GM21717 (cell line): Measurements from ENCODE around the gene BPTF.
"Not testable (repeated sequence)": the region's sequence is repeated elsewhere in the genome, so short reads cannot be mapped to it uniquely, and the experiment has no call there.

Experiments
- ATAC-seq: cut with Tn5 transposase; IDR thresholded peaks from one replicate; pipeline ENCODE4 v1.9.1; 2021; ENCODE audit warnings: mild to moderate bottlenecking, moderate library complexity; ENCODE audit not compliant: unreplicated experiment

The BPTF gene

DNA sequence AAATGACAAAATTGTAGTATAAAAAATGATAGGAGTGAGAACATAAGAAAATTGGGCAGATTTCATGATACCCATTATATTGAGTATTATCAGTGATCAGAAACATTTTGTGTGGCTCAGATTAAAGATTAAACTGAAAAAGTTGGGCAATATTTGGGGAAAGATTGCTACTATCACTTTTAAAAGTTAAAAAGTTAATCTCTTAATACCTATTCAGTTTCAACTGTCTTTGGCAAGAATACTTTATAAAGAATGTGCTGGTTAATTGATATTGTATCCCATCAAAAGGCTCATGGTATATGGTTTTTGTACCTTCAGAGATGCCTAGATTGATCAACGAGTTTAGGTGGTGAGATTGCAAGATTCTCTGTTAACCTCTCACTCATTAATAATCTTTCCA lies 55.8 kb downstream of the BPTF start:
- no peak for ATAC-seq

DNA sequence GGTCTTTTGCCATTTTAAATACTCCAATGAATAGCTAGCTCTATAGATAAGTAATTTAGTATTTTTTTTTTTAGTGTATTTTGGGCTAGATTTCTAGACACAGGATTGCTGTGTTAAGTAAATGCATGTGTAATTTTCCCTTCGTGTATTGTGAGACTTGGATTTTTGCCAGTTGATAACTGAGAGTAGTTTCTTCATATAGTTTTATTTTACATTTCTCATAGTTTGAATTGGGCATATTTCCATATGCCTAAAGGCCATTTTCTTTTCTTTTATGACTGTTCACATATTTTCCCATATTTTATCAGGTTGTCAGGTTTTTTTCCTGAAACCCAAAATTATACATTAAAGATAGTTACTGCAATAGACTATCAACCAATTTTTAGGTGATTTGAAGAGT lies 59.4 kb downstream of the BPTF start:
- ATAC-seq, result no peak

GRCh38 chr17:67891481-67892119 lies 66.3 kb downstream of the BPTF start:
- no peak for ATAC-seq

DNA sequence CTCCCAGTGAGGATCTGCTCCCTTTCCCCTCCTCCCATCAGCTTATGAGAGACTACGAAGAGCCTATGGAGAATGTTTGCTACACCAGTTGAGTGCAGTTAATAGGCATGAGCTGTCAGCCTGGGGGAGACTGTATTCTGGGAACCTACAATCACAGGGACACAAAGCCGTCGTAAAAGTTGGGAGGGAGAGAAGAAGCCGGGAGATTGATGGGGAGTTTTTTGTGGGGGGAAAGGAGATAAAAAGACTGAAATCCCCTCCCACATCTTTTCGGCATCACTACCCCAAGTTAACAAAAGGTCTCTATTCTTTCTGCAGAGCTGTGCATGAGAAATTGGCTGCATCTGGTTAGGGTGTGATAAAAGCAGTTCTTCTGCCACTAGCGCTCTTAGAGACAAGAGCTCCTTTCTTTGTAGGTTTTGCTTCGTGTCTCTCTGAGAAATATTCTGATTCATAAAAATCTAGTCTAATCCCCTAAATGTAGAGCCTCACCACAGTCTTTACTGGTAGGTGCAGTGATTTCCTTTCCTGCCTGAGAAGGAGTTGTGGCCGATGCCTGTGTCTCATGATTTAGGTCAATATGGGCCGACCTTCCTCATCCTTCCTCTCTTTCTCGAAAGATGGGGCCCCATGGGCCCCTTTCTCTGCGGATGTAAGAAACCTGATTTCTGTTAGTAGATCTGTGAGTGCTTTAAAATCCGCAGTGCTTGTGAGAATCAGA lies 77.4 kb downstream of the BPTF start:
- ATAC-seq, result no peak

GRCh38 chr17:67905298-67905697 lies 80.0 kb downstream of the BPTF start:
- not testable (repeated sequence) for ATAC-seq

GRCh38 chr17:67910117-67910803 lies 85.0 kb downstream of the BPTF start:
- ATAC-seq, result not testable (repeated sequence)

DNA sequence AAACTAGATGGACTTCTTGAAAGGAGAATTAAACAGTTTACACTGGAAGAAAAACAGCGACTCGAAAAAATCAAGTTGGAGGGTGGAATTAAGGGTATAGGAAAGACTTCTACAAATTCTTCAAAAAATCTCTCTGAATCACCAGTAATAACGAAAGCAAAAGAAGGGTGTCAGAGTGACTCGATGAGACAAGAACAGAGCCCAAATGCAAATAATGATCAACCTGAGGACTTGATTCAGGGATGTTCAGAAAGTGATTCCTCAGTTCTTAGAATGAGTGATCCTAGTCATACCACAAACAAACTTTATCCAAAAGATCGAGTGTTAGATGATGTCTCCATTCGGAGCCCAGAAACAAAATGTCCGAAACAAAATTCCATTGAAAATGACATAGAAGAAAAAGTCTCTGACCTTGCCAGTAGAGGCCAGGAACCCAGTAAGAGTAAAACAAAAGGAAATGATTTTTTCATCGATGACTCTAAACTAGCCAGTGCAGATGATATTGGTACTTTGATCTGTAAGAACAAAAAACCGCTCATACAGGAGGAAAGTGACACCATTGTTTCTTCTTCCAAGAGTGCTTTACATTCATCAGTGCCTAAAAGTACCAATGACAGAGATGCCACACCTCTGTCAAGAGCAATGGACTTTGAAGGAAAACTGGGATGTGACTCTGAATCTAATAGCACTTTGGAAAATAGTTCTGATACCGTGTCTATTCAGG lies 85.9 kb downstream of the BPTF start:
- ATAC-seq, result no peak

GRCh38 chr17:67912088-67912487 lies 86.8 kb downstream of the BPTF start:
- ATAC-seq, result no peak

DNA sequence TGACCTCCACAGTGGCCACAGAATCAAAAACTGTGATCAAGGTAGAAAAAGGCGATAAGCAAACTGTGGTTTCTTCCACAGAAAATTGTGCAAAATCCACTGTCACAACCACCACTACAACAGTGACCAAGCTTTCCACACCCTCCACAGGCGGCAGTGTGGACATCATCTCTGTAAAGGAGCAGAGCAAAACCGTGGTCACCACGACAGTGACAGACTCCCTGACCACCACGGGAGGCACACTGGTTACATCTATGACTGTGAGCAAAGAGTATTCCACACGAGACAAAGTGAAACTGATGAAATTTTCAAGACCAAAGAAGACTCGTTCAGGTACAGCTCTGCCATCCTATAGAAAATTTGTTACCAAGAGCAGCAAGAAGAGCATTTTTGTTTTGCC lies 87.4 kb downstream of the BPTF start:
- ATAC-seq, result no peak

GRCh38 chr17:67920212-67920611 lies 94.9 kb downstream of the BPTF start:
- ATAC-seq, result no peak

DNA sequence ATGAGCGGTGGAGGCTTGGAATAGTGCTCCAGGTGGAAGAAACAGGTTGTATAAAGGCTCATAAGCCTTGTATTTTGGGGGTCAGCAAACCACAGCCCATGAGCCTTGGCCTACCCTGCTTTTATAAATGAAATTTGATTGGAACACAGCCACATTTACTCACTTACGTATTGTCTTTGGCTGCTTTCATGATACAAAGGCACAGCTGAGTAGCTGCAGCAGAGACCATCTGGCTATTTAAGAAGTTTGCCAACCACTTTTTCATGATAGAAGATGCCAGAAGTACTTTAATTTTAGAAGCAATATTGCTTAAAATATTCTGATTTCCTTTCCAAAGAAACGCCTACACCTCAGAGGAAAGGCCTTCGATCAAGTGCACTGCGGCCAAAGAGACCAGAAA lies 97.2 kb downstream of the BPTF start:
- no peak for ATAC-seq

DNA sequence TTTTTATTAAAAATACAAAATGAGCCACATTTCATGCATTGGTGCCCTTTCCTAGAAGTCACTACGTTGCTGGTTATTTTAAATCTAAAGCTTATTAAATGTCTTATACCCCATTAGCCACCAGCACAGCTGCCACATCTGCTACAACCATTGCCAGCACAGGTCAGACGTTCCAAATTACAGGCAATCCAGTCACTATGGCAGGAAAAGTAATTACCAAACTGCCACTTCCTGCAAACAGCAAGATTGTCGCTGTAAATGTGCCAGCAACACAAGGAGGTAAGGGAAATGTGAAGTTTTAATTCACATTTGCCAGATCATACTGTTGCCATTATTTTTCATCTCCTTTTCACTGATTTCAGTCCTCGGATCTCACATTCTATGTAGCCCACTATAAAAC lies 103.5 kb downstream of the BPTF start:
- ATAC-seq, result not testable (repeated sequence)

DNA sequence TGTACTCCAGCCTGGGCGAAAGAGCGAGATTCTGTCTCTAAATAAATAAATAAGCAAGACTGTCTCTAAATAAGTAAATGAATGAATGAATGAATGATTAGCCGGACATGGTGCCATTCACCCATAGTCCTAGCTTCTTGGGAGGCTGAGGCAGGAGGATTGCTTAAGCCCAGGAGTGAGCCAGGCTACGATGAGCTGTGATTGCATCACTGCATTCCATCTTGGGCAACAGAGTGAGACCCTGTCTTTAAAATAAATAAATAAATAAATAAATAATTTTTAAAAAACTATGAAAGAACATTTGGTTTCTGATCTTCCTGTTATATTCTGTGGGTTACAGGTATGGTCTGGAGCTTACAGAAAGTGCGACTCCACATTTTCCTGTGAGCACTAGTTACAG lies 105.9 kb downstream of the BPTF start:
- ATAC-seq, result no peak

GRCh38 chr17:67942810-67943209 lies 117.5 kb downstream of the BPTF start:
- no peak for ATAC-seq

DNA sequence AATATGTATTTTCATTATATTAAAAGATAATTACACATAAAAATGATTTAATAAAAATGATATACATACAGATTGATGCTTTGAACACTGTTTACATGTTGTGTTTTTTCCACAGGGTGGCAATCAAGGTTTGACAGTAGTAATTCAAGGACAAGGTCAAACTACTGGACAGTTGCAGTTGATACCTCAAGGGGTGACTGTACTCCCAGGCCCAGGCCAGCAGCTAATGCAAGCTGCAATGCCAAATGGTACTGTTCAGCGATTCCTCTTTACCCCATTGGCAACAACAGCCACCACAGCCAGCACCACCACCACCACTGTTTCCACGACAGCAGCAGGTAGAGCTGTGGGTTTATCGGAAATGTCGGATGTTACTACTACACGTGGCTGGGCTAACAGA lies 118.7 kb downstream of the BPTF start:
- no peak for ATAC-seq

GRCh38 chr17:67946513-67946912 lies 121.2 kb downstream of the BPTF start:
- no peak for ATAC-seq

DNA sequence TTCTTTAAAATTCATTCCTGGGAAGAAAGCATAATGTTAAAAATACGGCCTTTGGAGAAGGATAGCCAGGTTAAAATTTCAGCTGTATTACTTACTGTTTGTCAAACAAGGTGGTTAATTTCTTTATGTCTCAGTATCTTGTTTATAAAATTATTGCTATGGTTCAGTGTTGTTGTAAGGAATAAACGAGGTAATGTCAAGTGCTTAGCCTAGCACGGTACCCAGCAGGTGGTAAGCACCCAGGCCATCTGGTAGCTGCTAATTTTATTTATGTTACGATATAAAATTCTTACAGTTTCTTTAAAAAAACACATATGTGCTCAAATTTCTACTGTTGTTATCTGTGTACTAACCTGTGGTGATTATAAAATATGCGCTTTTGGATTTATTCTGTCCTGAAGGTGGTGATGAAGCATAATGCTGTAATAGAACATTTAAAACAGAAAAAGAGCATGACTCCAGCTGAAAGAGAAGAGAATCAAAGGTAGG lies 122.1 kb downstream of the BPTF start:
- ATAC-seq, result no peak

- no peak for ATAC-seq
Observed at GRCh38 chr17:67950945-67951344, 125.6 kb downstream of the BPTF start.

DNA sequence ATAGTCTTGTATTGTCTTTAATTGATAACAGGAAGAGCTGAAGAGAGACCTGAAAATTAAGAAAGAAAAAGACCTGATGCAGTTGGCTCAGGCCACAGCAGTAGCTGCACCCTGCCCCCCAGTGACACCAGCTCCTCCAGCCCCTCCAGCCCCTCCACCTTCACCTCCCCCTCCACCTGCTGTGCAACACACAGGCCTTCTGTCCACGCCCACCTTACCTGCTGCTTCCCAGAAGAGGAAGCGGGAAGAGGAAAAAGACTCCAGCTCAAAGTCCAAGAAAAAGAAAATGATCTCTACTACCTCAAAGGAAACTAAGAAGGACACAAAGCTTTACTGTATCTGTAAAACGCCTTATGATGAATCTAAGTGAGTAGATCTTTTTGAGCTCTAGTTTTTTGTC lies 134.2 kb downstream of the BPTF start:
- no peak for ATAC-seq

GRCh38 chr17:67960276-67960675 lies 135.0 kb downstream of the BPTF start:
- not testable (repeated sequence) for ATAC-seq

DNA sequence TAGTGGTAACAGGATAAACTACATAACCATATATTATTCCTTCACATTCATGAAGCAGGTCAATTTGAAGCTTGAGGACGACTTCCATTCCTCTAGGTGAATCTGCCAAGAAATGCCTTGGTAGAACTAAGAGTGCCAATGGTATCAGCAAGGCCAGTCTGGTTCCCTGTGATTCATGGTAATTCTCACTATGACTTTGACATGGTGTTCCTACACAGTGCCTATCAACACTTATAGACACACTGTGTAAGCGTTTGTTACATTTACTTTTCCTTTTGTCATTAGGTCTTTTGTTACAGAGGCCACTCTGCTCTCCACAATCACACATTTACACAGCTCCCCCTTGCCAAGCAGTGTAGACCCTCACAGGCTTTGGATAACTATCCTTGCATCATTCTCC lies 136.9 kb downstream of the BPTF start:
- ATAC-seq, result not testable (repeated sequence)
